HCT116 (cell line): ENCODE measurements around the gene PPP2R5B. TPM values are rescaled to one million over a fixed set of nuclear protein-coding genes. Genes with fewer than 3 reads are reported as not detected.

Source experiments
- ATAC-seq: fragments of 200-7000 bp; cut with Tn5 transposase; 2 replicates; pipeline ENCODE4 v1.9.1; 2020; ENCODE audit warnings: mild to moderate bottlenecking, moderate library complexity
- BruUV-seq: library from RNA; stranded (reverse); fragments of 400-500 nt; replicated peaks from 2 replicates; lab custom pipeline; 2021; lab: Mats Ljungman, UMichigan
- CTCF ChIA-PET: fragments of 300-600 bp; sonication (Branson Sonifier 250); formaldehyde crosslinking; loops from one replicate; lab custom pipeline; 2021; ENCODE audit warnings: antibody characterized with exemption; lab: Charles Lee
- POLR2A ChIA-PET: fragments of 300-600, 350-600 bp; sonication (Branson Sonifier 250); formaldehyde crosslinking; loops from one replicate; lab custom pipeline; 2021; ENCODE audit warnings: antibody characterized with exemption; lab: Charles Lee
- RAD21 ChIA-PET, 2 experiments: fragments of 300-600 bp; sonication (Branson Sonifier 250); formaldehyde crosslinking; loops; one replicate each; lab custom pipeline; 2023; ENCODE audit warnings: low total read pairs in 2 of 2; ENCODE audit not compliant: uncharacterized antibody in 2 of 2, unreplicated experiment in 2 of 2, low non-redundant PET in 1 of 2; lab: Charles Lee
- DNase-seq: peaks from one replicate; pipeline ENCODE4 v3.0.0-alpha.2; 2010; ENCODE audit warnings: low read depth, low spot score
- H2AFZ ChIP-seq: fragments of 200-600 bp; shearing (Covaris generic), sonication (generic); 2 replicates; pipeline ENCODE4 v1.6.1; 2017; ENCODE audit warnings: low read depth, mixed run types, mixed read lengths, antibody characterized with exemption, low read length; ENCODE audit not compliant: poor library complexity, severe bottlenecking
- H3K27ac ChIP-seq: 2 replicates; pipeline ENCODE4 v1.5.1; 2012; ENCODE audit warnings: low read depth, low read length
- H3K27me3 ChIP-seq: fragments of 200-600 bp; sonication (generic); 2 replicates; pipeline ENCODE4 v1.6.1; 2016; ENCODE audit warnings: mixed run types, low read length, mixed read lengths; ENCODE audit not compliant: insufficient read depth
- H3K36me3 ChIP-seq, 2 experiments: fragments of 200-500 bp in 1 of 2; fragments of 200-600 bp in 1 of 2; sonication (Bioruptor generic) in 1 of 2; sonication (generic) in 1 of 2; 2 replicates each; pipeline versions ENCODE4 v1.5.1 to v1.6.1; 2014 to 2016; ENCODE audit warnings: low read length in 2 of 2, inconsistent platforms in 1 of 2, mixed read lengths in 1 of 2, mixed run types in 1 of 2; ENCODE audit not compliant: insufficient read depth in 2 of 2, control insufficient read depth in 1 of 2
- H3K4me1 ChIP-seq, 2 experiments: fragments of 200-600 bp in 1 of 2; sonication (generic) in 1 of 2; 2 replicates each; pipeline versions ENCODE4 v1.5.1 to v1.6.1; 2012 to 2017; ENCODE audit warnings: low read length in 2 of 2, inconsistent platforms in 1 of 2, mild to moderate bottlenecking in 1 of 2, mixed read lengths in 1 of 2, mixed run types in 1 of 2, moderate library complexity in 1 of 2; ENCODE audit not compliant: insufficient read depth in 2 of 2, control insufficient read depth in 1 of 2
- H3K4me2 ChIP-seq: fragments of 200-600 bp; sonication (generic); 2 replicates; pipeline ENCODE4 v1.6.1; 2017; ENCODE audit warnings: mixed run types, low read length, mixed read lengths
- H3K4me3 ChIP-seq, 2 experiments: fragments of 200-600 bp in 1 of 2; sonication (generic) in 1 of 2; replicated peaks in 1 of 2; 2 replicates each; pipeline ENCODE4 v1.5.1; 2011 to 2016; ENCODE audit warnings: low read length in 2 of 2, control low read depth in 1 of 2, low read depth in 1 of 2, mild to moderate bottlenecking in 1 of 2, mixed read lengths in 1 of 2, mixed run types in 1 of 2
- H3K79me2 ChIP-seq: fragments of 200-600 bp; sonication (generic); 2 replicates; pipeline ENCODE4 v1.6.1; 2017; ENCODE audit warnings: mild to moderate bottlenecking, mixed run types, low read length, moderate library complexity, mixed read lengths; ENCODE audit not compliant: insufficient read depth
- H3K9ac ChIP-seq: fragments of 200-600 bp; sonication (generic); 2 replicates; pipeline ENCODE4 v1.6.1; 2016; ENCODE audit warnings: low read length, mixed read lengths
- H3K9me2 ChIP-seq: fragments of 200-600 bp; sonication (generic), shearing (Covaris generic); 2 replicates; pipeline ENCODE4 v1.6.1; 2017; ENCODE audit warnings: mixed run types, mild to moderate bottlenecking, moderate library complexity; ENCODE audit not compliant: insufficient read depth
- H3K9me3 ChIP-seq, 2 experiments: fragments of 200-500 bp in 1 of 2; fragments of 200-600 bp in 1 of 2; sonication (Bioruptor generic) in 1 of 2; sonication (generic) in 1 of 2; 2 replicates each; pipeline ENCODE4 v1.6.1; 2014 to 2017; ENCODE audit warnings: low read length in 2 of 2, mixed read lengths in 2 of 2, inconsistent platforms in 1 of 2, low read depth in 1 of 2, mild to moderate bottlenecking in 1 of 2, mixed run types in 1 of 2, moderate library complexity in 1 of 2; ENCODE audit not compliant: control insufficient read depth in 1 of 2, insufficient read depth in 1 of 2
- H4K20me1 ChIP-seq: fragments of 200-600 bp; sonication (generic), shearing (Covaris generic); 2 replicates; pipeline ENCODE4 v1.6.1; 2017; ENCODE audit warnings: mixed run types, mild to moderate bottlenecking, moderate library complexity; ENCODE audit not compliant: insufficient read depth
- CBX3 ChIP-seq: IDR thresholded peaks from 2 replicates; pipeline ENCODE4 v1.6.1; 2012; ENCODE audit warnings: low read depth
- CEBPB ChIP-seq: IDR thresholded peaks from 2 replicates; pipeline ENCODE4 v1.6.1; 2012; ENCODE audit warnings: low read depth
- EGR1 ChIP-seq: IDR thresholded peaks from 2 replicates; pipeline ENCODE4 v1.6.1; 2012; ENCODE audit warnings: low read depth
- ELF1 ChIP-seq: IDR thresholded peaks from 2 replicates; pipeline ENCODE4 v1.6.1; 2012; ENCODE audit warnings: low read depth, borderline replicate concordance
- EZH2 ChIP-seq: fragments of 200-600 bp; sonication (generic); IDR thresholded peaks from 2 replicates; pipeline ENCODE4 v1.6.1; 2017; ENCODE audit warnings: antibody characterized with exemption, mixed run types
- EZH2phosphoT487 ChIP-seq: fragments of 200-600 bp; IDR thresholded peaks from 2 replicates; pipeline ENCODE4 v1.6.1; 2018; ENCODE audit warnings: antibody characterized with exemption, borderline replicate concordance
- JUND ChIP-seq: IDR thresholded peaks from 2 replicates; pipeline ENCODE4 v1.6.1; 2012
- POLR2A ChIP-seq: IDR thresholded peaks from 2 replicates; pipeline ENCODE4 v1.7.0; 2011; ENCODE audit warnings: borderline replicate concordance; ENCODE audit not compliant: insufficient read depth, insufficient read length; ENCODE audit errors: extremely low read depth
- SIN3A ChIP-seq: IDR thresholded peaks from 2 replicates; pipeline ENCODE4 v1.6.1; 2012; ENCODE audit warnings: low read depth
- SP1 ChIP-seq: IDR thresholded peaks from 2 replicates; pipeline ENCODE4 v1.6.1; 2012; ENCODE audit warnings: low read depth
- SRF ChIP-seq: IDR thresholded peaks from 2 replicates; pipeline ENCODE4 v1.6.1; 2012; ENCODE audit warnings: low read depth
- TCF7L2 ChIP-seq: IDR thresholded peaks from 2 replicates; pipeline ENCODE4 v1.7.0; 2011; ENCODE audit warnings: borderline replicate concordance, inconsistent platforms; ENCODE audit not compliant: insufficient read depth, insufficient read length; ENCODE audit errors: extremely low read depth
- YY1 ChIP-seq: IDR thresholded peaks from 2 replicates; pipeline ENCODE4 v1.6.1; 2011; ENCODE audit warnings: low read length, low read depth, moderate library complexity, mild to moderate bottlenecking; ENCODE audit not compliant: insufficient replicate concordance; ENCODE audit errors: extremely low read depth
- ZFX ChIP-seq: fragments of 450-650 bp; IDR thresholded peaks from 2 replicates; pipeline ENCODE4 v1.6.1; 2017
- ZNF274 ChIP-seq: fragments of 200-500 bp; sonication (Bioruptor generic); IDR thresholded peaks from 2 replicates; pipeline ENCODE4 v1.6.1; 2014; ENCODE audit warnings: mild to moderate bottlenecking, low read depth, low read length, inconsistent platforms
- intact Hi-C: fragments of 100-400 bp; cut with micrococcal nuclease; formaldehyde crosslinking; loops from 2 replicates; pipeline ENCODE4 v1.10.0; 2022
- total RNA-seq: library from RNA; stranded (reverse); gene quantifications from one replicate; pipeline ENCODE4 v1.2.1, GENCODE V29; 2021; ENCODE audit not compliant: unreplicated experiment
- TF ChIP-seq, protein P1 (sequence below): IDR thresholded peaks from 2 replicates; pipeline ENCODE4 v1.6.1; 2012
- TF ChIP-seq, protein P2 (sequence below): IDR thresholded peaks from 2 replicates; pipeline ENCODE4 v1.6.1; 2012
- TF ChIP-seq, protein P3 (sequence below): IDR thresholded peaks from 2 replicates; pipeline ENCODE4 v1.6.1; 2012; ENCODE audit warnings: low read depth

The PPP2R5B gene
- total RNA-seq, 1 experiment from 2014 or later, result 10.9 TPM

DNA sequence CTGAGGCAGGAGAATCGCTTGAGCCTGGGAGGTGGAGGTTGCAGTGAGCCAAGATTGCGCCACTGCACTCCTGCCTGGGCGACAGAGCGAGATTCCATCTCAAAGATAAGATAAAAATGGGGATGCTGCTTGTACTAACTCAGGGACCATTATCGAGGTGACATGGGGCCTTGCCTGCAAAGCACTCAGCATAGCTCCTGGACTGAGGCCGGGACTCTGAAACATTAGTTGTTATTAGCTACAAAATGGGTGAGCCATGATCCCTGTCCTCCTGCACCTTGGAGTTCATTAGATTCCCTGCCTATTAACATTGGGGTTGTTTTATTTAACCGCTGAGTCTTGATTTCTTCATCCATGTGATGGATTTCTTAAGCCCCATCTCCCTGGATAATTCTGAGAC is 5.1 kb downstream of the PPP2R5B start:
- Histone ChIP-seq H3K27me3 (no peaks in the 10 kb centered on the region), H3K4me2 (no peak overlapping the region), H3K27ac (no peak overlapping the region), H3K4me3 (no peak overlapping the region), H3K79me2 (no peaks in the 10 kb centered on the region)
- intact Hi-C loops, result no loop called here
- no peak for DNase-seq
- ATAC-seq, result no peak
- no peak for TF ChIP-seq SIN3A
- TF ChIP-seq JUND, result no peak
- TF ChIP-seq SRF, result no peak
- no peak for TF ChIP-seq EGR1
- no peak for TF ChIP-seq EZH2
- TF ChIP-seq ZFX, result no peak
- no peak for TF ChIP-seq TCF7L2
- no peak for TF ChIP-seq SP1
- TF ChIP-seq ELF1, result no peak
- TF ChIP-seq, protein P1, sequence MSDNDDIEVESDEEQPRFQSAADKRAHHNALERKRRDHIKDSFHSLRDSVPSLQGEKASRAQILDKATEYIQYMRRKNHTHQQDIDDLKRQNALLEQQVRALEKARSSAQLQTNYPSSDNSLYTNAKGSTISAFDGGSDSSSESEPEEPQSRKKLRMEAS, result no peak
- no peak for TF ChIP-seq YY1
- TF ChIP-seq, protein P2, sequence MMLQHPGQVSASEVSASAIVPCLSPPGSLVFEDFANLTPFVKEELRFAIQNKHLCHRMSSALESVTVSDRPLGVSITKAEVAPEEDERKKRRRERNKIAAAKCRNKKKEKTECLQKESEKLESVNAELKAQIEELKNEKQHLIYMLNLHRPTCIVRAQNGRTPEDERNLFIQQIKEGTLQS, result no peak
- TF ChIP-seq CEBPB, result no peak
- no peak for TF ChIP-seq POLR2A
- TF ChIP-seq, protein P3, sequence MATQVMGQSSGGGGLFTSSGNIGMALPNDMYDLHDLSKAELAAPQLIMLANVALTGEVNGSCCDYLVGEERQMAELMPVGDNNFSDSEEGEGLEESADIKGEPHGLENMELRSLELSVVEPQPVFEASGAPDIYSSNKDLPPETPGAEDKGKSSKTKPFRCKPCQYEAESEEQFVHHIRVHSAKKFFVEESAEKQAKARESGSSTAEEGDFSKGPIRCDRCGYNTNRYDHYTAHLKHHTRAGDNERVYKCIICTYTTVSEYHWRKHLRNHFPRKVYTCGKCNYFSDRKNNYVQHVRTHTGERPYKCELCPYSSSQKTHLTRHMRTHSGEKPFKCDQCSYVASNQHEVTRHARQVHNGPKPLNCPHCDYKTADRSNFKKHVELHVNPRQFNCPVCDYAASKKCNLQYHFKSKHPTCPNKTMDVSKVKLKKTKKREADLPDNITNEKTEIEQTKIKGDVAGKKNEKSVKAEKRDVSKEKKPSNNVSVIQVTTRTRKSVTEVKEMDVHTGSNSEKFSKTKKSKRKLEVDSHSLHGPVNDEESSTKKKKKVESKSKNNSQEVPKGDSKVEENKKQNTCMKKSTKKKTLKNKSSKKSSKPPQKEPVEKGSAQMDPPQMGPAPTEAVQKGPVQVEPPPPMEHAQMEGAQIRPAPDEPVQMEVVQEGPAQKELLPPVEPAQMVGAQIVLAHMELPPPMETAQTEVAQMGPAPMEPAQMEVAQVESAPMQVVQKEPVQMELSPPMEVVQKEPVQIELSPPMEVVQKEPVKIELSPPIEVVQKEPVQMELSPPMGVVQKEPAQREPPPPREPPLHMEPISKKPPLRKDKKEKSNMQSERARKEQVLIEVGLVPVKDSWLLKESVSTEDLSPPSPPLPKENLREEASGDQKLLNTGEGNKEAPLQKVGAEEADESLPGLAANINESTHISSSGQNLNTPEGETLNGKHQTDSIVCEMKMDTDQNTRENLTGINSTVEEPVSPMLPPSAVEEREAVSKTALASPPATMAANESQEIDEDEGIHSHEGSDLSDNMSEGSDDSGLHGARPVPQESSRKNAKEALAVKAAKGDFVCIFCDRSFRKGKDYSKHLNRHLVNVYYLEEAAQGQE, result no peak
- no peak for TF ChIP-seq CBX3
- no peak for TF ChIP-seq ZNF274
- TF ChIP-seq EZH2phosphoT487, result no peak
- TF ChIP-seq, all 23 proteins: peak for 0
- no peaks in the 10 kb centered on the region for H3K9me2 ChIP-seq
- CTCF ChIA-PET, result no interaction called here
- H2AFZ ChIP-seq, result no peak overlapping the region
- H3K9me3 ChIP-seq, result no peaks in the 10 kb centered on the region
- no TSS peak for BruUV-seq
- no peaks in the 10 kb centered on the region for H4K20me1 ChIP-seq
- no peak overlapping the region for H3K9ac ChIP-seq
- H3K36me3 ChIP-seq, result peaks cover 0 to 3% of the 10 kb centered on the region in 2 experiments; a peak in 1 of 4 replicates
- peaks cover 2 to 13% of the 10 kb centered on the region in 2 experiments; a peak in 2 of 4 replicates for H3K4me1 ChIP-seq
- POLR2A ChIA-PET, result no interaction called here
- RAD21 ChIA-PET, result no interaction called here
